ENCODE data around the gene VTI1A.

VTI1A gene

GRCh38 chr10:112826018-112826697, 379.1 kb downstream of the VTI1A start:
- Histone ChIP-seq H3K9me2 (replicated peaks; ENCODE audit: insufficient read depth, low read length) (no peaks in the 10 kb centered on the region), H4K20me1 (ENCODE audit: insufficient read depth, low read length) (no peaks in the 10 kb centered on the region), H3K9ac (ENCODE audit: low read length) (no peak overlapping the region), H3K4me2 (ENCODE audit: low read depth, low read length) (no peak overlapping the region), H3K27ac (ENCODE audit: low read length) (no peak overlapping the region), H3K36me3 (replicated peaks; ENCODE audit: insufficient read depth, low read length) (no peaks in the 10 kb centered on the region), H3K4me3 (ENCODE audit: low read length) (no peak overlapping the region), H3F3A (ENCODE audit: insufficient read depth, low read length) (no peaks in the 10 kb centered on the region), H3K9me3 (replicated peaks; ENCODE audit: insufficient read depth, low read length) (no peaks in the 10 kb centered on the region), H3K27me3 (replicated peaks; ENCODE audit: insufficient read depth, low read length) (no peaks in the 10 kb centered on the region), H3K79me2 (ENCODE audit: low read length) (no peaks in the 10 kb centered on the region), H2AFZ (ENCODE audit: low read length) (no peak overlapping the region), H3K4me1 (ENCODE audit: low read length) (no peaks in the 10 kb centered on the region)
- DNase-seq = no peak
- TF ChIP-seq EZH2phosphoT487 (IDR thresholded peaks at IDR 0.05; ENCODE audit: low read length) (no peak), CTCF (IDR thresholded peaks at IDR 0.05; ENCODE audit: low read length) (no peak), EZH2 (optimal IDR thresholded peaks at IDR 0.05; ENCODE audit: low read depth, low read length) (no peak)

GRCh38 chr10:112827086-112827485, 380.1 kb downstream of the VTI1A start:
- Histone ChIP-seq H3K9me3 (replicated peaks; ENCODE audit: insufficient read depth, low read length) (no peaks in the 10 kb centered on the region), H3K4me3 (ENCODE audit: low read length) (no peak overlapping the region), H3K27me3 (replicated peaks; ENCODE audit: insufficient read depth, low read length) (no peaks in the 10 kb centered on the region), H3K4me1 (ENCODE audit: low read length) (no peaks in the 10 kb centered on the region), H3K4me2 (ENCODE audit: low read depth, low read length) (no peak overlapping the region), H3K79me2 (ENCODE audit: low read length) (no peaks in the 10 kb centered on the region), H2AFZ (ENCODE audit: low read length) (no peak overlapping the region), H3K36me3 (replicated peaks; ENCODE audit: insufficient read depth, low read length) (no peaks in the 10 kb centered on the region), H3F3A (ENCODE audit: insufficient read depth, low read length) (no peaks in the 10 kb centered on the region), H3K9me2 (replicated peaks; ENCODE audit: insufficient read depth, low read length) (no peaks in the 10 kb centered on the region), H3K27ac (ENCODE audit: low read length) (no peak overlapping the region), H3K9ac (ENCODE audit: low read length) (no peak overlapping the region), H4K20me1 (ENCODE audit: insufficient read depth, low read length) (no peaks in the 10 kb centered on the region)
- TF ChIP-seq CTCF (IDR thresholded peaks at IDR 0.05; ENCODE audit: low read length) = no peak
- TF ChIP-seq EZH2phosphoT487 (IDR thresholded peaks at IDR 0.05; ENCODE audit: low read length) = no peak
- TF ChIP-seq EZH2 (optimal IDR thresholded peaks at IDR 0.05; ENCODE audit: low read depth, low read length) = no peak
- no peak for DNase-seq

GRCh38 chr10:112827951-112828350, 380.9 kb downstream of the VTI1A start:
- Histone ChIP-seq H3K4me2 (ENCODE audit: low read depth, low read length) (no peak overlapping the region), H3K79me2 (ENCODE audit: low read length) (no peaks in the 10 kb centered on the region), H3K4me3 (ENCODE audit: low read length) (no peak overlapping the region), H3K9me3 (replicated peaks; ENCODE audit: insufficient read depth, low read length) (no peaks in the 10 kb centered on the region), H2AFZ (ENCODE audit: low read length) (no peak overlapping the region), H3K36me3 (replicated peaks; ENCODE audit: insufficient read depth, low read length) (no peaks in the 10 kb centered on the region), H3K4me1 (ENCODE audit: low read length) (no peaks in the 10 kb centered on the region), H4K20me1 (ENCODE audit: insufficient read depth, low read length) (no peaks in the 10 kb centered on the region), H3K27me3 (replicated peaks; ENCODE audit: insufficient read depth, low read length) (no peaks in the 10 kb centered on the region), H3F3A (ENCODE audit: insufficient read depth, low read length) (no peaks in the 10 kb centered on the region), H3K9me2 (replicated peaks; ENCODE audit: insufficient read depth, low read length) (no peaks in the 10 kb centered on the region), H3K27ac (ENCODE audit: low read length) (no peak overlapping the region), H3K9ac (ENCODE audit: low read length) (no peak overlapping the region)
- DNase-seq = no peak
- TF ChIP-seq EZH2 (optimal IDR thresholded peaks at IDR 0.05; ENCODE audit: low read depth, low read length) (no peak), CTCF (IDR thresholded peaks at IDR 0.05; ENCODE audit: low read length) (no peak), EZH2phosphoT487 (IDR thresholded peaks at IDR 0.05; ENCODE audit: low read length) (no peak)
